GM12878 (cell line): ENCODE measurements around the gene GRIK3.

ENCODE experiments used
- CTCF ChIP-seq, 3 experiments: IDR thresholded peaks in 2 of 3; conservative IDR thresholded peaks in 1 of 3; 2 replicates each; pipeline ENCODE4 v1.5.1; 2011; ENCODE audit warnings: low read depth in 3 of 3, low read length in 3 of 3, mild to moderate bottlenecking in 3 of 3, control low read depth in 2 of 3, moderate library complexity in 2 of 3, inconsistent platforms in 1 of 3, mixed read lengths in 1 of 3; ENCODE audit not compliant: control insufficient read depth in 2 of 3, insufficient read depth in 1 of 3; ENCODE audit errors: extremely low read depth in 1 of 3
- EP300 ChIP-seq, 2 experiments: fragments of 150-350 bp in 1 of 2; IDR thresholded peaks; 2 replicates each; pipeline ENCODE4 v1.6.1; 2011 to 2012; ENCODE audit warnings: low read depth in 2 of 2, low read length in 2 of 2, borderline replicate concordance in 1 of 2, improper control_type of control experiment in 1 of 2, inconsistent platforms in 1 of 2; ENCODE audit not compliant: control insufficient read depth in 1 of 2
- FOXM1 ChIP-seq: IDR thresholded peaks from 2 replicates; pipeline ENCODE4 v1.6.1; 2012; ENCODE audit warnings: low read depth, mild to moderate bottlenecking, inconsistent platforms, low read length, moderate library complexity
- NR2C1 ChIP-seq: fragments of 450-650 bp; IDR thresholded peaks from 2 replicates; pipeline ENCODE4 v1.6.1; 2017; ENCODE audit warnings: antibody characterized with exemption, mild to moderate bottlenecking, moderate library complexity
- POLR2A ChIP-seq: IDR thresholded peaks from 2 replicates; pipeline ENCODE4 v1.6.1; 2011; ENCODE audit warnings: low read depth, mild to moderate bottlenecking, low read length
- YY1 ChIP-seq: IDR thresholded peaks from 2 replicates; pipeline ENCODE4 v1.6.1; 2011; ENCODE audit warnings: low read depth, mild to moderate bottlenecking, low read length

DNA sequence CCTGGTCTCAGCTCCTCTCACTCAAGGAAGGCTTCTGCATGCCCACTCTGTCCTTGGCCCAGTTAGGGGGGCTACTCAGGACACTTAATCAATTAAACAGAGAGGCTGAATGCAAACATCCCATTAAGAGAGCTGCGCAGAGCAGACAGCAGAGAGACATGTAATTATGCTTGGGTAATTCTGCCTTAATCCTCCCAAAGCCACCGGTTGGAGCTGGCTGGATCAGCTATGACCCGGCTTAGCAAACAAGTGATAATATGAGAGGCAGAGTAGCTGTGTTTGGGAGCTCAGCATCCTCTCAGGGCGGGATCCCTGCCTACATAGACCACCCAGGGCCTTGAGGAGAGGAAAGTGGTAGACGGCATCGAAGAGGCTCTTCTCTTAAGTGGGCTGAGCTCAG is 183.2 kb downstream of the GRIK3 start:
- TF ChIP-seq CTCF (IDR thresholded peaks at IDR 0.05 in 2 of 3, conservative IDR thresholded peaks at IDR 0.05 in 1 of 3; ENCODE audit: control insufficient read depth in 2 of 3, extremely low read depth in 1 of 3, insufficient read depth in 1 of 3, low read depth in 3 of 3, low read length in 3 of 3) (no peak), YY1 (no peak), NR2C1 (no peak), POLR2A (no peak), FOXM1 (no peak), EP300 (IDR thresholded peaks at IDR 0.05; ENCODE audit: borderline replicate concordance in 1 of 2, control insufficient read depth in 1 of 2, low read depth in 2 of 2, low read length in 2 of 2) (no peak)
